Adrenal gland (tissue), 12 donors: ENCODE data around the gene SCUBE3. TPM values are rescaled to one million over a fixed set of nuclear protein-coding genes. Genes with fewer than 3 reads are reported as not detected.

Experiments
- DNase-seq, 7 donors: peaks; one replicate each; pipeline ENCODE4 v3.0.0-alpha.2; 2019 to 2020
- H3K27ac ChIP-seq, 5 donors: fragments of 200-600 bp; sonication (generic) in 4 of 5; 1 replicate in 3 of 5; 2 replicates in 2 of 5; pipeline versions ENCODE4 v1.5.1 to v1.8.0; 2016 to 2020; ENCODE audit warnings: mild to moderate bottlenecking in 1 of 5
- H3K27me3 ChIP-seq: fragments of 200-600 bp; 2 replicates; pipeline ENCODE4 v1.8.0; 2021
- H3K36me3 ChIP-seq, 2 donors: fragments of 200-600 bp; replicated peaks in 1 of 2; 1 replicate in 1 of 2; 2 replicates in 1 of 2; pipeline versions ENCODE4 v1.5.1 to v1.8.0; 2018 to 2022
- H3K4me1 ChIP-seq, 2 donors: fragments of 200-600 bp; replicated peaks in 1 of 2; 1 replicate in 1 of 2; 2 replicates in 1 of 2; pipeline versions ENCODE4 v1.5.1 to v1.8.0; 2018 to 2021
- H3K4me3 ChIP-seq, 4 donors: fragments of 200-600 bp; sonication (generic) in 3 of 4; one replicate each; pipeline ENCODE4 v1.5.1; 2016 to 2018
- H3K9me3 ChIP-seq, 3 donors: fragments of 200-600 bp; sonication (generic) in 1 of 3; replicated peaks in 1 of 3; 1 replicate in 2 of 3; 2 replicates in 1 of 3; pipeline versions ENCODE4 v1.5.1 to v1.8.0; 2016 to 2021
- CTCF ChIP-seq, 6 experiments: fragments of 450-650 bp in 4 of 6; fragments of 200-600 bp in 2 of 6; sonication (generic) in 1 of 6; IDR thresholded peaks; 1 replicate in 5 of 6; 2 replicates in 1 of 6; pipeline versions ENCODE4 v1.5.1 to v1.8.0; 2016 to 2021; ENCODE audit warnings: antibody characterized with exemption in 6 of 6, mild to moderate bottlenecking in 2 of 6, moderate library complexity in 1 of 6
- POLR2A ChIP-seq, 2 donors: fragments of 450-650 bp; IDR thresholded peaks; one replicate each; pipeline ENCODE4 v1.6.1; 2017; ENCODE audit warnings: antibody characterized with exemption in 2 of 2, mild to moderate bottlenecking in 2 of 2, moderate library complexity in 1 of 2
- WGBS, 4 donors: extraction: QIAGEN DNeasy Blood & Tissue Kit in 2 of 4; methylation state at CpG; one replicate each; pipeline versions ENCODE4 v1.1.5 to v1.1.7; 2013 to 2017; 5-methylcytosine and 5-hydroxymethylcytosine counted together
- intact Hi-C, 2 donors: fragments of 100-400 bp; cut with DNase I; formaldehyde crosslinking; loops; one replicate each; pipeline versions ENCODE4 v1.14.1 to v1.15.0; 2022 to 2023
- polyA plus RNA-seq, 3 donors: library from polyadenylated mRNA; stranded (reverse); fragments of 200-250 nt in 2 of 3; fragments of 350-450 nt in 1 of 3; fragmentation: Illumina TruSeq in 1 of 3; extraction: RNeasy Lipid Tissue Mini Kit (QIAGEN cat#74804) in 1 of 3; gene quantifications; one replicate each; pipeline ENCODE4 v1.2.3, GENCODE V29; 2013 to 2014
- total RNA-seq, 9 donors: library from RNA; depleted of rRNA in 4 of 9; stranded (reverse); fragments of >200 nt in 4 of 9; fragments of 120-200 nt in 1 of 9; fragmentation: NEBNext Ultra II Directional in 1 of 9; extraction: Animal tissue kit (Norgen Biotek cat#: 25700) in 1 of 9; gene quantifications; one replicate each; pipeline versions ENCODE4 v1.1.0 to v1.2.4, GENCODE V29; 2013 to 2023
- donor health status: healthy with polysubstance abuse.
- donor health status: Bipolar disorder and iron deficiency.
- donor health status: DM: yes; HTN: yes; CAD: no.
- donor health status: DM: no; HTN: no; CAD: no.
- donor health status: DM: no; HTN: no; CAD: no.
- donor health status: DM: yes; HTN: yes; CAD: no.

SCUBE3 gene
- total and polyA plus RNA-seq, 12 donors, result 0.50 to 32.8 (median 5.4) TPM

- H3K27ac ChIP-seq, result no peak overlapping the region
- H3K4me3 ChIP-seq, result no peak overlapping the region
- no peak for DNase-seq
- H3K9me3 ChIP-seq, result no peaks in the 10 kb centered on the region
- no peaks in the 10 kb centered on the region for H3K27me3 ChIP-seq
- TF ChIP-seq CTCF (IDR thresholded peaks at IDR 0.05), result no peak
- H3K4me1 ChIP-seq, result peaks cover 6 to 30% of the 10 kb centered on the region in 2 donors
- H3K36me3 ChIP-seq, result no peaks in the 10 kb centered on the region
- intact Hi-C loops, result no loop called here
- 34 to 83% (median 54%) methylated on average over 1 to 2 of the region's 2 CpGs for WGBS, 4 donors
Measured at GRCh38 chr6:35262596-35262995, 48.8 kb downstream of the SCUBE3 start.

GRCh38 chr6:35264550-35265274 lies 51.0 kb downstream of the SCUBE3 start:
- no peak for DNase-seq
- TF ChIP-seq CTCF (IDR thresholded peaks at IDR 0.05) (no peak), POLR2A (IDR thresholded peaks at IDR 0.05) (no peak)
- no peaks in the 10 kb centered on the region for H3K36me3 ChIP-seq
- H3K4me1 ChIP-seq, result peaks cover 6 to 19% of the 10 kb centered on the region in 2 donors
- no peak overlapping the region for H3K27ac ChIP-seq
- intact Hi-C loops, result no loop called here
- no peak overlapping the region for H3K4me3 ChIP-seq
- H3K27me3 ChIP-seq, result no peaks in the 10 kb centered on the region
- H3K9me3 ChIP-seq, result no peaks in the 10 kb centered on the region

- intact Hi-C loops, result no loop called here
- no peak for TF ChIP-seq CTCF (IDR thresholded peaks at IDR 0.05)
- Histone ChIP-seq H3K4me3 (no peak overlapping the region), H3K27ac (no peak overlapping the region), H3K36me3 (no peaks in the 10 kb centered on the region), H3K9me3 (no peaks in the 10 kb centered on the region), H3K4me1 (peaks cover 2 to 14% of the 10 kb centered on the region in 2 donors), H3K27me3 (no peaks in the 10 kb centered on the region)
- 87 to 95% (median 93%) methylated on average over 2 of the region's 2 CpGs for WGBS, 4 donors
- DNase-seq, result no peak
Measured at GRCh38 chr6:35265523-35265922, 51.8 kb downstream of the SCUBE3 start.

GRCh38 chr6:35267446-35267845 lies 53.7 kb downstream of the SCUBE3 start:
- Histone ChIP-seq H3K4me1 (peaks cover 0 to 8% of the 10 kb centered on the region in 2 donors), H3K27ac (no peak overlapping the region), H3K27me3 (no peaks in the 10 kb centered on the region), H3K9me3 (no peaks in the 10 kb centered on the region), H3K36me3 (no peaks in the 10 kb centered on the region), H3K4me3 (no peak overlapping the region)
- TF ChIP-seq POLR2A (IDR thresholded peaks at IDR 0.05) (no peak), CTCF (IDR thresholded peaks at IDR 0.05) (no peak)
- no peak for DNase-seq
- intact Hi-C loops, result no loop called here
- 81 to 95% (median 89%) methylated on average over 8 of the region's 8 CpGs for WGBS, 4 donors
